ENCODE data around the gene ARHGAP6.

Gene ARHGAP6

DNA sequence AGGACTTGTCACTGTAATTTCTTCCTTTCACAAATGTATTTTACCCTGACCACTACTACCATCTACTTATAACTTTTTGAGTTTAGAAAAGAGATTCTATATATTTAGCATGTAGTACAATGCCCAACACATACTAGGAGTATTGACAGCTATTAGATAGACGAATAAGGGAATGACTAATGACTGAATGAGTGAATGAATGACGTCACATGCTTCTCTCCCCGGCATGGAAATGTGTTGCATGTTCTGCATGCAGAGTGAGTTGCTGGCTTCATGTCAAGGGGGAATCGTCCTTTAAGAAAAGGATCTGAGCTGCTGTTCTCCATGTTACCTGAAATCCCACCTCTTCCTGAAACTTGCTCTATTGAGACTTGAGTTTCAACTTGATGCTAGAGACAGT, 459.9 kb downstream of the ARHGAP6 start:
- no peak for FAIRE-seq

DNA sequence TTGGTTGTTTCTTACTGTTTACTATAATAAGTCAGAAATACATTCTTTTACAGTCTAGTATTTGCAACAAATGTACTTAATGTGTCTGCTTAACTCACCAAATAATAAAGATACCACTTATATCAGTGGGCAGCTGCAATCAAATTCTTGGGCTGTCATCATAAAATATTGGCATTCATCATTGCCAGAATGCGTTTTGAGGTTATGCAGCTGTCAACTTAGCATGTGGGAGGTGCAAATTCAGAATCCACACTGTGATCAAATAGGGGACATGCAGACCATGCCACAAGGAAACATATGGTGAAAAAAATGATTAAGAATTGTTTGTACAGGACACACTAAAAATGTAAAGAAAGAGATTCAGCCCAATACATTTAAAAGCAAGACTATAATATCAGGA, 468.0 kb downstream of the ARHGAP6 start:
- no peak for FAIRE-seq

DNA sequence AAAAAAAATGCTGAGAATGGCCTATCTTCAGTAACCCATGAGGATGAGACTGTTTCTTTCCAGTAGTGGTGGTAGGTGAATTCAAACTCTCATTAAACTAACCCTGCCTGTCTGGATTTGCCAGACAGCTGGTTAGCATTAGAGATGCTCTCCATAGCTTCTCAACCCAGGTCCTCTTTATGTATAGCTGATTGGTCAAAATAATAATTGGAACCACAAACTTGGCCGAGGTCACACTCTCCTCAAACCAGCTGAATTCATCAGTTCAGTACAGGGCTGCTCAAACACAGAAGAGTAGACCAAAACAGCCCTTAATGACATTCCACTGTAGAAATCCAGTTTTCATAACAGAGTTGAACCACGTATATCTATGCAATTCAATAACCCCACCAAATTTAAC, 469.2 kb downstream of the ARHGAP6 start:
- no peak for FAIRE-seq

DNA sequence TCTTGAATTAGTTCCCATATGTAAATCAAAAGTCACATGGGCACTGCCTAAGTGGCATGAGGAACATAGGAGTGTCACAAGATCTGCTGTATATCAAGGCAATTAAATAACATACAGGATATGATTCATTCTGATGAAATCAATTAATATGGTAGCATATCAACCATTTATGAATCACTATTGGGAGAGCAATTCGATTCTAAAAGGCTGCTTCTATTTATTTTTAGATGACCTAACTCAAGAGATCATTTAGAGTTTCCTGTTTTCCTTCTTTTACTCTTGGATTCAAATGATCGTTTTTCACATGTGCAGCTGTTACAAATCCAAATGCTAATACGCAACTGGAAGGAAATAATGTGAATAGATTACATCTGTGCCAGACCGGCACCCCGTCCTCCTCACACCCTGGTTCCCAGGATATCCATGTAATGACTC, 472.7 kb downstream of the ARHGAP6 start:
- FAIRE-seq: no peak

DNA sequence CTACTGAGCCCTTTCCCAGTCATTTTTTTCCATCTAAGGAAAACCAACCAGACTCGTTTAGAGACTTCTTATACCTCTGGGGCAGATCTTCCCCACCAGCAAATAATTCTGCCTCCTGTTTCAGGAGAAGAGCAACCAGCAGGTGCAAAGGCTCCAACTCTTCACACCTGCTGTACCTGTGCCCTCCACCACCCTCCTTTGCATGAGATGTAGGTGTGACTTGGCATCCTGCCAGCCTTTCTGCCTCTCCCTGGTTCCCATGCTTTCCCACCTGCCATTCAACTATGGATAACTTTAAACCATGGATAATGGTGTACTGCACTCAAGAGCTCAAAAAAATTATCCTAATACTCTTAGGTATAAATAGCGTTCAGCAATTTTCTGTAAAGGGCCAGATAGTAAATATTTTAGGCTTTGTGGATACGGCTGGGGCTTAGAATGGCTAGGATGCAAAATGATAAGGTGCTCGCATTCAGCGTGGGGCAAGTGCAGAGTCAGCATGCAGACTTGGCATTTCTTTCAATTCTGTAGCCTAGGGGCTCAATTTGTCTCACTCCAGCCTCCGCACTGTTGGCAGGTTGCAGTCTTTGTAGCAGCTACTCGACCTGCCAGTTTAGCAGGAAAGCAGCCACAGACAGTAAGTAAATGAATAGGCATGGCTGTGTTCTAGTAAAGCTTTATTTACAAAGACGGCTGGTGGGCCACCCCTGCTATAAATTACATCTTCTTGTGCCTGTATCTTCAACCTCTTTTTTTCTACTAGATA, 474.8 kb downstream of the ARHGAP6 start:
- no peak for FAIRE-seq

DNA sequence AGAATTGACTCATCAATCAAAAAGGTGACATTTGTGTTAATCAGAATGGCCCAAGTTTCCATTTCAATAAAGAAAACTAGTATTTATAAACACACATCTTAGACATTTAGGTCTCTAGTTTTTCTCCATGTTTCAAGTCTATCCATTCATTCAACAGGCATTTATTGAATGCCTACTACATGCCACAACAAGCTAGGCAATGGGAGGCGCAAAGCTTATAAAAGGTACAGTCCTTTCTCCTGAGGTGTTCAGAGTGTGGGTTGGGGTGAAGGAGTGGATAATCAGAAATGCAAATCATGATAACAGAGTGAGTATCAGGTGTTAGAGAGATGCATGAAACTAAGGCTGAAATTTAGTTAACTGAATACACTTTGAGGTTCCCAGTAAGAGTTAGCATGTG, 476.6 kb downstream of the ARHGAP6 start:
- FAIRE-seq: no peak

DNA sequence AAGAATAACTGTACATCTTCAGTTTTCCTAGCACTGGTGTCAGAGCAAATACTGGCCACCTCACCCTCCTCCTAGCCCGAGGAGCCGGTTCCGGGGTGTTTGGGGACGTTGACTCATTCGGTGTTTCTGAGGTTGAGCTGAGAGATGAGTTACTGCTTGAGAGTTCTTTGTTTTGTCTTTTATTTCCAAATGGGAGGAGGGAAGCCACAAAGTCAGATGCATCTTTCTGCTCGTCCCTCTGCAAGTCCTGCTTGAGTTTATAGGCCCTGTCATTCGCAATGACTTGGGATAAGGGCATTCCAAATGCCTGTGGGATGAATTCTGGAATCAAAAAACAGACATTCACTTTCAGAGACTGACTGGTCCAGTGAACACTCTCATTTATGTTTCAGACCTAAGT, 477.1 kb downstream of the ARHGAP6 start:
- FAIRE-seq: no peak

DNA sequence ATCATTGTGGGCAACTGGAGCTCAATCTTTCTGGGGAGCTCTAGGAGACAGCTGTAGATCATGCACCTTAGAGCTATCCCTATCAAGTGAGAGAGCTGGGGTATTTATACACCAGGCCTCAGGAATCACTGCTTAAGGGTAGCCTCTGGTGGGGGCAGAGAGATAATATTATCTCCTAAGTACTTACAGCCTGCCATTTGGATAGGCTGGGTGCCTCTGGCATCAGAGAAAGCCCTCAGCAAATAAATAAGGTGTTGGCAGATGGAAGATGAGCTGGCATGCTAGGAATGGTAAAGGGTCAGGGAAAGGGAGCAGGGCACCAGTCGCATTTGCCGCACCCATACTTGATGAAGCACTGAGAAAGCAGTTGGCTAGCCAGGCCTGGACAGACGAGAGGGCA, 478.7 kb downstream of the ARHGAP6 start:
- no peak for FAIRE-seq

DNA sequence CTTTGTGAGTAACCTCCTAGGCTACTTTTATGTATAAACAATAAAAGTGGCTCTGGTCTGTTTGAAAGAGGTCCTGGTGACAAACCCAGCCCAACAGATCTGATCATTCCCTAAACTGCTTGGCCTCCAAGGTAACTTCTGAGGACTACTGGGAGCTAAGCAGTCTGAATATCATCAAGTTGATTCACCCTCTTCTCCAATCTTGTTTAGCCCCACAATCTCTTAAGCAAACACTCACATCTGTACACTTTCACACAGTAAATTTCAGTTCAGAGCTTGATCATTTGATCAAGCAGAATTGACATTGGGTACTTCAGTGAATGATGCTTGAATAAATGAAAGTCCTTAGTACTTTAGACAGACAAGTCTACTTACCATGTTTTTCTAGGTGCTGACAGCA, 479.9 kb downstream of the ARHGAP6 start:
- FAIRE-seq: no peak

DNA sequence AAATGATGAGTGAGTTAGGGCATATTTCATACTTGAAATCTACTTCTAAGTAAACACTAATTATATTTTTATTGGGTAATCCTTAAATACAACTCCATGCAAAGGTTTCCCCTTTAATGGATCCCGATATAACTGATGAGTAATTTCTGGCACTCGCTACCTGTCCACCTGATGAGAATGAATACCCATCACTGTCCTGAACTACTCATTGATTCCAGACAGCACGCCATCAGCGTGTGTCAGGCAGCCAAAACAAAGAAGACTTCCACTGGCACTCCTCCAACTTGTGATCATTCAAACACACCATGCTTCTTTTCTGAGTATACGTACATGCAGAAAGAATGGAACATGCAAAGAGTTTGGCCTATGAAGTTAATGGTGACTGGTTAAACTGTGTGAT, 485.1 kb downstream of the ARHGAP6 start:
- FAIRE-seq: no peak

GRCh38 chrX:11172415-11172814, 493.3 kb downstream of the ARHGAP6 start:
- FAIRE-seq: no peak

- no peak for FAIRE-seq
Measured at GRCh38 chrX:11171956-11172355, 493.8 kb downstream of the ARHGAP6 start.

GRCh38 chrX:11164433-11164832, 501.3 kb downstream of the ARHGAP6 start:
- FAIRE-seq: no peak

GRCh38 chrX:11159149-11159548, 506.6 kb downstream of the ARHGAP6 start:
- no peak for FAIRE-seq

DNA sequence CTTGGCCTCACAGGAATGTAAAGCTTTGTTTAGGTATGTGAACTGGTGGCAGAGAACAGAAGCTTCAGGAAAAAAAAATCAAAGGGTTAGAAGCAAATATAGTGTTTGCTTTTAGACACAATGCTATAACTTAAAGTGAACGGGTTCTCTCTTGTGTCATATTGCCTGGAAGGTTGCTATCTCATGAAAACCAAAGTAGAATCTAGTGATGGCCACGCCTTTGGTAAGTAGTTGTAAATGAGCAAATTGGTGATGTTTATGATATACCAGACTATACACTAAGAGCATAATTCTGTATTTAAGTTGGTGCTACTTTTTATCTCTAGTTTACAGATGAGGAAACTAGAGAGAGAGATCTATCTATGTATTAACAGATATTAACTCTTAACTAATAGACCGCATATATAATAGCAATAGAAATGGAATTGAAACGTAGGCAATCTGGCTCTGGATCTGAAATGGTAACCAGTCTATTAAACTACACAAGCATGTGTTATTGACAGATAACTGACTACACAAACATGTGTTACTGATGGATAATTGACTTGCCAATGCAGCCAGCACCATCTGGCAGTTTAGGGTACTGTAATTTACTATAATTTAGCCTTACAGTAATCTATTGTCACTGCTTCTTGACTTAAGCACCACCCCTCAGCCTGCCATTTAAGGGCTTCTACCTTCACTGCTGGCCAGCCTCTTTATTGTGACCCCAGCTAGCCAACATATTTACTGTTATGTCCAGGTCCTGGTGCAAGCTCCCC, 513.7 kb downstream of the ARHGAP6 start:
- no peak for FAIRE-seq

DNA sequence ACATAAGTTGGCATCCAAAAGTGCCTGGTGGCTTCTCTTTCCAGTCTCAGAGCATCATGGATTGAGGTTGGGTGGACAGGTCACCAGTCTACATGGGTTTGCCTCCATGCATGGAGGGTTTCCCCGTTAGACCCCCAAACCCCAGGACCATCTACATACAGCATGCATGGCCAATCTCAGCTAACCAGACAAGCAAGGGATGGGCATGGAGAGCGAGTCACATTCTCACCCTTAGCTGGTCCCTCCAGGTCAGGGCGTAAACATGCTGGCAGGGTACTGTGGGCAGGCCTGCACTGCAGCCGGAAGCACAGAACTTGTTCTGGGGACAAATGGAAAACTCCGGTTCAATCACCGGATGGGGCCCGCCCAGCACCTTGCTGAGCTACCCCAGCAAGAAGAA, 517.3 kb downstream of the ARHGAP6 start:
- FAIRE-seq: no peak

- FAIRE-seq: no peak
Measured at GRCh38 chrX:11146411-11146810, 519.3 kb downstream of the ARHGAP6 start.

GRCh38 chrX:11143931-11144678, 521.6 kb downstream of the ARHGAP6 start:
- peak; percentile 82 for FAIRE-seq

DNA sequence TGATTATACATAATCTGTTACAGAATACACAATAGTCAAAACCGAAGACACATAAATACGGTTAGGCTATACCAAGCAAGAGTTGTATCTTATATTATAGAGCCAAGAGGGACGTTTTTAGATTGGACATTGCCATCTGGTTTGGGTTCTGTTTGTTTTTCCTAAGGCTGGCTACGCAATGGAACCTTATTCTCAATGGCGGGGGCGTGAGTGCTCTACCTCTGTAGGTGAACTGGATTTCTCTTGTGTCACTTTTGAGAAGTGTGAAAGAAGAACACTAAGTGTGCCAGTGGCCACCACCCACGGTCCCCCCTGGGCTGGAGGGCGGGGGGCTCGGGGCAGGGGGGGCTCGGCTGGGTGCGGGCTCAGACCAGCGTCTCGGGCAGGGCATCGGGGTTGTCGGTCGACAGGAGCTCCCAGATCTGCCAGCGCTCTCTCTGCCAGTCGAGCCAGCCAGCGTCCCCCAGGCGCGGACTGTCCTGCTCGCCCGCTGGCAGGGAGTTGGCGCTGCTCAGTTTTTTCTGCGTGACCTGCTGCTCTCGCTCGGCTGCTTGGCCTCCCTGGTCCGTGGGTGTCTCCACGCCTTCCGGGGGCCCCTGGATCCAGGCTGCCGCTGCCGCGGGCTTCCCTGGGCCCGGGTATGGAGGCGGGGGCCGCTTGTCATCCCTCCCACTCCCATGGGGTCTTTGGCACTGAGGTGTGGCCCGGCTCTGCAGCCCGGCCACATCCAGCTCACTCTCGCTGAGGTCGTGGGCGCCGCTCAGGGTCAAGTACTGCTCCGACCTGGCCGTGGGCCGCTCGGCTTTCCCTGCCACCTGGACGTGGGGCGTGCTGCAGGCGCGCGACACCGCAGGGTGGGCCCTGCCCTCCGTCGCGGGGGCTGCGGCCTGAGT, 527.0 kb downstream of the ARHGAP6 start:
- FAIRE-seq: no peak

GRCh38 chrX:11137543-11138139, 528.1 kb downstream of the ARHGAP6 start:
- FAIRE-seq: peak; percentile 95

- no peak for FAIRE-seq
Measured at GRCh38 chrX:11135564-11136185, 530.0 kb downstream of the ARHGAP6 start.

DNA sequence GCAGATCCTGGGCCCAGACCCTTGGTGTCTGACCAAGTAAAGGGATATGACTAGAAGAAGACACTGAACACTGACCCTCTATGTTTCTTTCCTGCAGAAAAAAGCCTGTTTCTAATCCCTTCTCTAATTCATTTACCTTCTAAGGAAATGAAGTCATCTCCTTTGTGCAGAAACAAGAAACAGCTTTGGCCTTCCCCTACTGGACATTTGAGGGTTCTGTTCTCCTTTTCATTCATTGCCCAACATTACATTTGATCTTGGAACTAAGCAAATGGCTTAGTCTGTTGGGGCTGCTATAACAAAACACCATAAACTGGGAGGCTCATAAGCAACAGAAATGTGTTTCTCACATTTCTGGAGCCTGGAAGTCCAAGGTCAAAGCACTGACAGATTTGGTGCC, 534.6 kb downstream of the ARHGAP6 start:
- no peak for FAIRE-seq

Data from G401.6 (cell line).